Cerebellar nuclear complex (tissue), 1 donor: ENCODE measurements around the gene CNOT11.

Experiments
- DNase-seq, 2 experiments: peaks; one replicate each; lab custom pipeline; 2025; lab: John Stamatoyannopoulos, UW

CNOT11 gene

GRCh38 chr2:101278925-101279324 lies 26.2 kb downstream of the CNOT11 start:
- no peak for DNase-seq

- DNase-seq: no peak
These were observed 28.8 kb downstream of the CNOT11 start for GRCh38 chr2:101281482-101281881.

- no peak for DNase-seq
These were observed 30.3 kb downstream of the CNOT11 start for GRCh38 chr2:101282980-101283379.

GRCh38 chr2:101286684-101287083 lies 34.0 kb downstream of the CNOT11 start:
- DNase-seq: no peak

- DNase-seq: no peak
These were observed 34.6 kb downstream of the CNOT11 start for GRCh38 chr2:101287303-101287702.

GRCh38 chr2:101290711-101291110 lies 38.0 kb downstream of the CNOT11 start:
- DNase-seq: no peak

- no peak for DNase-seq
These were observed 39.3 kb downstream of the CNOT11 start for GRCh38 chr2:101291973-101292372.

- DNase-seq: no peak
These were observed 40.9 kb downstream of the CNOT11 start for GRCh38 chr2:101293544-101293943.

- DNase-seq: no peak
These were observed 42.2 kb downstream of the CNOT11 start for GRCh38 chr2:101294861-101295260.

- DNase-seq: no peak
These were observed 43.2 kb downstream of the CNOT11 start for GRCh38 chr2:101295895-101296294.

- DNase-seq: no peak
These were observed 43.7 kb downstream of the CNOT11 start for GRCh38 chr2:101296371-101296770.

- no peak for DNase-seq
These were observed 44.7 kb downstream of the CNOT11 start for GRCh38 chr2:101297383-101297782.

- DNase-seq: no peak
These were observed 46.9 kb downstream of the CNOT11 start for GRCh38 chr2:101299604-101300003.

- DNase-seq: no peak
These were observed 47.5 kb downstream of the CNOT11 start for GRCh38 chr2:101300164-101300563.

GRCh38 chr2:101300836-101301235 lies 48.1 kb downstream of the CNOT11 start:
- DNase-seq: no peak

GRCh38 chr2:101302016-101302415 lies 49.3 kb downstream of the CNOT11 start:
- no peak for DNase-seq

GRCh38 chr2:101303688-101304087 lies 51.0 kb downstream of the CNOT11 start:
- no peak for DNase-seq

GRCh38 chr2:101305035-101305434 lies 52.3 kb downstream of the CNOT11 start:
- no peak for DNase-seq

- no peak for DNase-seq
These were observed 52.9 kb downstream of the CNOT11 start for GRCh38 chr2:101305492-101306078.

- no peak for DNase-seq
These were observed 53.7 kb downstream of the CNOT11 start for GRCh38 chr2:101306410-101306809.

GRCh38 chr2:101307503-101307902 lies 54.8 kb downstream of the CNOT11 start:
- no peak for DNase-seq

- DNase-seq: no peak
These were observed 55.3 kb downstream of the CNOT11 start for GRCh38 chr2:101307950-101308431.

GRCh38 chr2:101308432-101309210 lies 55.9 kb downstream of the CNOT11 start, which contains the start of gene RNF149:
TSS of gene RNF149 (minus strand) at chr2:101308701. CDS start at chr2:101308588, 113 bp downstream.
- peak in 1 of 2 experiments; percentile 46 for DNase-seq
